NCI-H446 (cell line): ENCODE measurements around the gene PROZ.

Source experiments
- DNase-seq, 2 experiments: peaks; one replicate each; lab custom pipeline; 2025; lab: John Stamatoyannopoulos, UW

The PROZ gene

GRCh38 chr13:113179374-113180230, 21.2 kb downstream of the PROZ start:
- no peak for DNase-seq

DNA sequence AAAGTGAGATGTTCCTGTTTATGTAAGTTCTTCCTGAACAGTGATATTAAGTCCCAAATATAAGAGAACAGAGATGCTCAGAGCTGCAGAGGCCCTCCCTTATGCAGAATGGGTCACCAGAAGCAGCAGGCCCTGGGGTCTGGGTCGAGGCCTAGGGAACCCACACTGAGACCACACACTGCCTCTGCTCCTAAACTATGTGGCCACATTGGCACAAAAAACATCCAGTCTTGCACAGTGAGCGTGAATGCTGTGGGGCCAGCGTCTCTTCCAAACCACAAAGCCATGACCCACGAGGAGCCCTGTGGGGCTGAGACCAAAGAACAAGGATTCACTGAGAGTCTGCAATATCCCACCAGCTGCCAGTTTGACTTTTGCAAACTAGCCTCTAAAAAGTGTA, 23.6 kb downstream of the PROZ start:
- no peak for DNase-seq

DNA sequence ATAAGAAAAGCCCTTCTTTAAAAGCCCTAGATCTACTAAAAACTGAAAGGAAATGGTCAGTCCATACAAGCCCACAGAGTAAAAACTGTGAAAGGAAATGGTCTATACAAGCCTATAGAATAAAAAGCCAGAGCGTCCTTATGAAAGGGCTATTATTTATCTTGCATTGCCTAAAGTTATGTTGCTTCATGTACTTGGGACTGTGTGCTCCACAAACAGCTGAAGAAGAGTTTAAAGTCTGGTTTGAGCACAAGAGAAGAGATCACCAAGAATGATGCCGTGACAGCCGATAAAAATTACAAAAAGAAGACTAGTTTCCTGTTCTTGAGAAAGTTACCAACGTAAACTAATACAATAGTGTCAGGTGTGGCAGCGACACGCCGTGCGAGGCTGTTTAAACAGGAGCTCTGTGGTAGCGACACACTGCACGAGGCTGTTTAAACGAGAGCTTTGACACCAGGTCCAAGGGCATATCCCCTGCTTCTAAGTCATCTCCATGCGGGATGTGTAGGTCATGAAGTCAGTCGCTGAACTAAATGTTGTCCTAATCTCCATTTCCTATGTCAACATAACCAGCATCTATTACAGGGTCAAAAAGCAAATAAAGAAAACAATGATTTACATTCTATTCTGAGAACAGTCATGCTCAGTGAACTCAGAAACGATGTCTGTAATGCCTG, 25.1 kb downstream of the PROZ start:
- no peak for DNase-seq

DNA sequence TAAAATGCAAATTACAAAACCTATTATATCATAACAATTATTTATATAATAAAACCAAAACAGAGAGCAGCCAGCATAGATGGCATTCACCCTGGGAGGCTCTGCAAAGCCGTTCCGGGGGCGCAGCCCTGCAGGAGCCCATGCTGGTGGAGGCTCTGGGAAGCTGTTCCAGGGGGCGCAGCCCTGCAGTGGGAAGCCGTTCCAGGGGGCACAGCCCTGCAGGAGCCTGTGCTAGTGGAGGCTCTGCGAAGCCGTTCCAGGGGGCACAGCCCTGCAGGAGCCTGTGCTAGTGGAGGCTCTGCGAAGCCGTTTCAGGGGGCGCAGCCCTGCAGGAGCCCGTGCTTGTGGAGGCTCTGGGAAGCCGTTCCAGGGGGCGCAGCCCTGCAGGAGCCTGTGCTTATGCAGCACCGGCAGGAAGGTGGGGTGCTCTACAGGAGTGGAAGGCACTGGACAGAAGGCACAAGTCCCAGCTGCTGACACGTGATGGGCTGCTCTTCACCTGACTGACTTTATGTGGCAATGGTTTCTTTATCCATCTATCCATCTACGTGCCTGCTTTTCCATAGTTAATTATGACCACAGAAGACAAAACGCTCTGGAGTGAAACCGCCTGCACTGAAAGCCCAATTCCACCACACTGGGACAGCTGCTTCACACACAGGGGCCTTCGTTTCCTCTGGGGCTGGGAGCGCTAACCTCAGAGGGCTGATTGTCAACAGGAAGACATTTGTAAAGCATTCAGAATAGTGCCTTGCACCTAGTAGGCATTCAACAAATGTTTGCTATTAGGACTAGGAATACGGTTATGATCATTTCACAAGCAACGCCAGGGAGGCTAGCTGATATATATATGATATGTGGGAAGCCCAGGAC, 26.4 kb downstream of the PROZ start:
- no peak for DNase-seq

GRCh38 chr13:113186061-113186900, 27.8 kb downstream of the PROZ start:
- no peak for DNase-seq

- peak in 1 of 2 experiments; percentile 0 for DNase-seq
Observed at GRCh38 chr13:113187263-113187669, 28.8 kb downstream of the PROZ start.

DNA sequence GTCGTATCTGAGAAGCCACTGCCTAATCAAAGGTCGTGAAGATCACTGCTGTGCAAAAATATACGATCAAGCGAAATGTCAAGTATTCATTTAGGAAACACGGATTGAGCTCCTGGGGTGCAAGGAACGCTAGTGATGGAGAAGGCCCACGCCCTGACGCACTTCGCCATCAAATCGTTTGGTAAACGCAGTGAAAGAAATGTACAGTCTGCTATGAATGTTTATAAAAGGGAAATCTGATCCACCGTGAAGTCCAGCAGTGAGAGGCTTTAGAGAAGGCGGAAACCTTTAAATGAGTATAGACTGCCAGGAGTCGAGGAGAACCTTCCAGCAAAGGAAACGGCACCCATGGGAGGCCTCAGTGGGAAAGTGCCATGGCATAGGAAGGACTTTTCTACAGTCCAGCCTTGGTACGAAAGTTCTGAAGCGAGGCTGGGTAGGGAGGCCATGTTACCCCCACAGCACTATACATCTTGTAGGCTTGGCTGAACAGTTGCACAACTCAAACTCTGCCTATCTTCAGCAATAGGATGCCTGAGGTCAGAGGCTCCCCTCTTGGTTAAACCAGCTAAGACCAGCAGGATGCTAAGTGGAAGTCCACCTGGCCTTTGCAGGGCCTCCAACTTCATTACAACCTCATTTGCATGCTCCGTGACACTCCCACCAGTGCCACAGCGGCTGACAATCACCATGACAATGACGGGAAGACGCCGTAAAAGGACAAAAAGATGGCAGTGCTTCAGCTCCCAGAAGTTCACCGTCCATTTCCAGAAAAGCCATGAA, 29.6 kb downstream of the PROZ start:
- DNase-seq = no peak

DNA sequence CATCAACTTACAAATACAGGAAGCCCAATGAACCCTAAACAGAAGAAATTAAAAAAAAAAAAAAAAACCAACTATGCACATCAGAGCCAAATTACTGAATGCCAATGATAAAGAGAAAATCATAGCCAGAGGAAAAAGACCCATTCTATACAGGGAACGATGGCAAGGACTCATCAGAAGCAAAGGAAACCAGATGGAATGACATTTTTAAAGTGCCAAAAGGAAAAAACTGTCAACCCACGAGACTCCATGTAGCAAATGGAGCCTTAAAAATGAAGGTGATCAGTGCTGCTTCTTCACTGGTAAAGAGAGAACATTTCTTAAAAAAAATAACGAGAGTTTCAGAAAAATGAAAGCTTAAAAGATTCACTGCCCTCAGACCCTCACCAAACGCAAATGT, 31.7 kb downstream of the PROZ start:
- DNase-seq = no peak

GRCh38 chr13:113192279-113192678, 33.8 kb downstream of the PROZ start:
- no peak for DNase-seq

GRCh38 chr13:113192902-113193301, 34.5 kb downstream of the PROZ start:
- DNase-seq = no peak

GRCh38 chr13:113195360-113195759, 36.9 kb downstream of the PROZ start:
- no peak for DNase-seq

- DNase-seq = no peak
Observed at GRCh38 chr13:113196970-113197737, 38.7 kb downstream of the PROZ start.

GRCh38 chr13:113201815-113202214, 43.4 kb downstream of the PROZ start:
- no peak for DNase-seq

DNA sequence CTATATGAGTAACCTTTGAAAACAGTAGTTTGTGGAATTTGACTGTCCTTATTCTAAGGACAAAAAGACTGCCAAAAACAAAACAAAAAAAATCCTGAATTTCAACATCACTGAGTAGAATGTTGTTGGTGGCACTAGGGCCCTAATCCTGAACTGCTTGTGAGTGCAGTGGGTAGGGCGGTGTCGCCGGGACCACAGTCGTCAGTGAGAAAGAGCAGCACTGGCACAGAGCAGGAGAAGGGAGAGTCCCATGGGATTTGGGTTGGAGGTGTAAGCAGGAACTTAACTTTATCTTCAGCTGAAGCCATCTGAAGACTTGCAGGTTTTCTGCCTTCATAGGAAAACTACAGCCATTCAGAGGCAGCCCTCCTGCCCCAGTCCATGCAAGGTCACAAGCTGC, 44.5 kb downstream of the PROZ start:
- no peak for DNase-seq

DNA sequence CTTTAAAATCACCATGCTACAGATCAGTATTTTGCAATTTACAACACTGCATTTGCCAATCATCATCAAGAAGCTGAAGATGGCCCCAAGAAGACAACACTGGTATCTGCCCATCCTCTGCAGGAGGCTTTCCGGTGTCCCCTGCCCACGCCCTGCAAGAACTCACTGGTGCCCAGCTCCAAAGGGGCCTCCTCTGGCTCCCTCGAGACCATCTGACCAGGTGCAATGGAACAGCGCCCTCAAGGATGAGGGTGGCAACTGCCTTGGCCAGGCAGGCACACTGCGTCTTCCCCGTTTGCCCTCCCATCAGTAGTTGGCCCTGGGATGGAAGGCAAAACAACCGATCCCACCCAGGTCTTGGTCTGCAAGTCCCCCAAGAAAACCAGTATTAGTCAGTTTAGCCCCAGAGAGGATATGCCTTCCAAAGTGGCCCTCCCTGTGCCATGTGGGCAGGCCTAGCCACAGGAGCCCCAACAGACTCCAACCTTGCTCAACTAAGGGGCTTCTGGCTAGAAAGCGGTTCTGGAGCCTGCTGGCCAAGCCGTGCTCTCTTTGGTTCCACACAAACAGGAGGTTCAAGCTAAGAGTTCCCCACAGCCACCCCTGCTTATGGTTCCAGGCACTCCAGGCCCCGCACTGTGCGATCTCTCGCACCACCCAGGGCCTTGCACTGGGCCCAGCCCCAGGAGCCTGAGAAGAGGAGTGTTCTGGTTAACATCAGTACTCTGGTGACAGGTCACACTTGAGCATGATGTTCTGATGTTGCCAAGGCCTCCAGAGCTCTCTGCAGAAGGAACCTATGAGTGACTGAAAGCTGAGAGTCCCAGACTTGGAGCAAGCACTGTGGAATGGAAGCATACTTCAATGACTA, 45.3 kb downstream of the PROZ start:
- DNase-seq = no peak

GRCh38 chr13:113204378-113204734, 45.9 kb downstream of the PROZ start:
- no peak for DNase-seq

GRCh38 chr13:113205428-113205931, 47.0 kb downstream of the PROZ start:
- no peak for DNase-seq

GRCh38 chr13:113207460-113207859, 49.0 kb downstream of the PROZ start:
- DNase-seq = no peak

DNA sequence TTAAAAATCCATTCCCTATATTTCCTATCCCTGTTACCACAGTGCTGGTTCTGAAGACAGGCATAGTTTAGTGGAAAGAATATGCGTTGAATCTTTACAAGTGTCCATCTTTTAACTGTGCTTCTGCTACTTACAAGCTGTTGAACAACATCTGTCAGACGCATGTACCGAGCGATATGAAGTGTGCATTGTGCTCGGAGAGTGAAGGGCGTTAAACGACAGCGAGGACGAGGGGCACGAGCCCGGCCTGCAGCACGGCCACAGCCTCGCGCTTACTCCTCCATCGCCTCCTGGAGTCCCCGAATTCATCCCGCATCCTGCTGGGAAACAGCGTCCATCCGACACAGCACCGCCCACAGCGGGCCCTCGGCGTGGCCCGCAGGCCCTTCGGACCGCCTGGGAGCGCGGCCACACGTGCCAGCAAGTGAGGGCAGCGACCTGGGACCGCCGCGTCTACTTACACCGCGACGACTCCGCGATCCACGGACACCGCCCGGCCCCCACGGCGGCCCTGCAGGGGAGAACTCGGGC, 49.5 kb downstream of the PROZ start:
- DNase-seq = no peak
